KOPT-K1 (cell line): ENCODE data around the gene SCAMP4.

ENCODE experiments used
- H3K27ac ChIP-seq: fragments of 200-600 bp; sonication (generic); 2 replicates; pipeline ENCODE4 v1.5.1; 2016; ENCODE audit warnings: antibody characterized with exemption, mild to moderate bottlenecking, low read depth, low read length; ENCODE audit not compliant: poor library complexity, severe bottlenecking
- H3K36me3 ChIP-seq: fragments of 200-600 bp; sonication (generic); 2 replicates; pipeline ENCODE4 v1.5.1; 2017; ENCODE audit warnings: antibody characterized with exemption, mild to moderate bottlenecking, low read length, moderate library complexity; ENCODE audit not compliant: insufficient read depth
- H3K9me3 ChIP-seq: fragments of 200-600 bp; sonication (generic); 2 replicates; pipeline ENCODE4 v1.5.1; 2017; ENCODE audit warnings: antibody characterized with exemption, low read length, mild to moderate bottlenecking; ENCODE audit not compliant: insufficient read depth, poor library complexity, severe bottlenecking

SCAMP4 gene

GRCh38 chr19:1905110-1905862 is at the start of gene SCAMP4, which contains the start of gene ADAT3:
Gene SCAMP4 (plus strand): TSS chr19:1905399. CDS start chr19:1915020, 9,621 bp downstream.
Gene ADAT3 (plus strand): TSS chr19:1905399. CDS start chr19:1912048, 6,649 bp downstream.
- H3K36me3 ChIP-seq, result no peaks in the 10 kb centered on the region
- H3K27ac ChIP-seq, result peak within 1 kb of the TSS; percentile 66
- H3K9me3 ChIP-seq, result no peaks in the 10 kb centered on the region

GRCh38 chr19:1855828-1856255 is 49.4 kb upstream of the SCAMP4 start:
- no peaks in the 10 kb centered on the region for H3K9me3 ChIP-seq
- H3K27ac ChIP-seq, result peak overlapping the region; percentile 89
- H3K36me3 ChIP-seq, result 0 out of 2 replicates have a peak, but pooled peaks cover 3% of the 10 kb centered on the region

- Histone ChIP-seq H3K9me3 (no peaks in the 10 kb centered on the region), H3K27ac (peak overlapping the region; percentile 89), H3K36me3 (0 out of 2 replicates have a peak, but pooled peaks cover 3% of the 10 kb centered on the region)
Measured at GRCh38 chr19:1856345-1856697, 48.9 kb upstream of the SCAMP4 start.

- Histone ChIP-seq H3K9me3 (no peaks in the 10 kb centered on the region), H3K27ac (peak overlapping the region; percentile 89), H3K36me3 (0 out of 2 replicates have a peak, but pooled peaks cover 3% of the 10 kb centered on the region)
Measured at GRCh38 chr19:1856698-1857603, 48.2 kb upstream of the SCAMP4 start.

GRCh38 chr19:1857648-1858326 is 47.4 kb upstream of the SCAMP4 start:
- peak overlapping the region; percentile 89 for H3K27ac ChIP-seq
- H3K9me3 ChIP-seq, result no peaks in the 10 kb centered on the region
- H3K36me3 ChIP-seq, result 0 out of 2 replicates have a peak, but pooled peaks cover 3% of the 10 kb centered on the region

GRCh38 chr19:1858412-1859081 is 46.7 kb upstream of the SCAMP4 start:
- Histone ChIP-seq H3K36me3 (0 out of 2 replicates have a peak, but pooled peaks cover 3% of the 10 kb centered on the region), H3K9me3 (no peaks in the 10 kb centered on the region), H3K27ac (peak overlapping the region; percentile 89)

- Histone ChIP-seq H3K9me3 (no peaks in the 10 kb centered on the region), H3K36me3 (no peaks in the 10 kb centered on the region), H3K27ac (peak overlapping the region; percentile 89)
Measured at GRCh38 chr19:1859331-1859781, 45.8 kb upstream of the SCAMP4 start.

GRCh38 chr19:1860042-1860775 is 45.0 kb upstream of the SCAMP4 start:
- no peak overlapping the region for H3K27ac ChIP-seq
- H3K9me3 ChIP-seq, result no peaks in the 10 kb centered on the region
- H3K36me3 ChIP-seq, result no peaks in the 10 kb centered on the region

- H3K27ac ChIP-seq, result no peak overlapping the region
- H3K36me3 ChIP-seq, result no peaks in the 10 kb centered on the region
- no peaks in the 10 kb centered on the region for H3K9me3 ChIP-seq
Measured at GRCh38 chr19:1860821-1861598, 44.2 kb upstream of the SCAMP4 start.

- Histone ChIP-seq H3K9me3 (no peaks in the 10 kb centered on the region), H3K27ac (peak overlapping the region; percentile 66), H3K36me3 (no peaks in the 10 kb centered on the region)
Measured at GRCh38 chr19:1861599-1862031, 43.6 kb upstream of the SCAMP4 start.

- no peaks in the 10 kb centered on the region for H3K9me3 ChIP-seq
- H3K36me3 ChIP-seq, result no peaks in the 10 kb centered on the region; the same call in 1 of the 2 replicates
- peak overlapping the region; percentile 66 for H3K27ac ChIP-seq
Measured at GRCh38 chr19:1862068-1862423, 43.2 kb upstream of the SCAMP4 start.

GRCh38 chr19:1862424-1863327 is 42.5 kb upstream of the SCAMP4 start:
- Histone ChIP-seq H3K36me3 (no peaks in the 10 kb centered on the region; the same call in 1 of the 2 replicates), H3K9me3 (no peaks in the 10 kb centered on the region), H3K27ac (peak overlapping the region; percentile 66)
